WTC11 (cell line): ENCODE measurements around the gene WWOX. TPM values are rescaled to one million over a fixed set of nuclear protein-coding genes. Genes with fewer than 3 reads are reported as not detected.

ENCODE experiments used
- ATAC-seq: fragments of 200-7000 bp; cut with Tn5 transposase; 2 replicates; pipeline ENCODE4 v1.10.0; 2021; ENCODE audit warnings: mild to moderate bottlenecking, moderate library complexity
- CTCF ChIA-PET: fragments of 300-600 bp; sonication (Branson Sonifier 250); formaldehyde crosslinking; loops from one replicate; lab custom pipeline; 2021; ENCODE audit warnings: antibody characterized with exemption; lab: Charles Lee
- POLR2A ChIA-PET: fragments of 350-600 bp; sonication (Branson Sonifier 250); formaldehyde crosslinking; loops from one replicate; lab custom pipeline; 2021; ENCODE audit warnings: antibody characterized with exemption; lab: Charles Lee
- DNase-seq: peaks from one replicate; pipeline ENCODE4 v3.0.0; 2021; ENCODE audit warnings: low spot score
- H3K27ac Mint-ChIP-seq: 2 replicates; pipeline ENCODE4 v1.8.0; 2021; ENCODE audit warnings: mixed read lengths
- H3K27me3 Mint-ChIP-seq: 2 replicates; pipeline ENCODE4 v1.8.0; 2021; ENCODE audit warnings: low read depth, mild to moderate bottlenecking, moderate library complexity, mixed read lengths
- H3K36me3 Mint-ChIP-seq: 2 replicates; pipeline ENCODE4 v1.8.0; 2021; ENCODE audit warnings: mixed read lengths
- H3K4me1 Mint-ChIP-seq: 2 replicates; pipeline ENCODE4 v1.8.0; 2022; ENCODE audit warnings: mixed read lengths
- H3K4me3 Mint-ChIP-seq: 2 replicates; pipeline ENCODE4 v1.8.0; 2021; ENCODE audit warnings: mild to moderate bottlenecking, moderate library complexity, mixed read lengths
- H3K9me3 Mint-ChIP-seq: 2 replicates; pipeline ENCODE4 v1.8.0; 2021; ENCODE audit warnings: mixed read lengths
- ATF1 ChIP-seq: sonication (generic); formaldehyde crosslinking; IDR thresholded peaks from 2 replicates; pipeline ENCODE4 v1.8.1; 2023; ENCODE audit warnings: mild to moderate bottlenecking, moderate library complexity, missing genetic modification reagents
- CBFB ChIP-seq: sonication (generic); formaldehyde crosslinking; IDR thresholded peaks from 2 replicates; pipeline ENCODE4 v1.8.1; 2022; ENCODE audit warnings: mild to moderate bottlenecking, low read depth, missing genetic modification reagents
- ERG ChIP-seq: fragments of 250-450 bp; sonication (Bioruptor Pico); IDR thresholded peaks from 2 replicates; pipeline ENCODE4 v1.8.0; 2021; ENCODE audit warnings: mild to moderate bottlenecking
- ETV6 ChIP-seq: sonication (generic); formaldehyde crosslinking; IDR thresholded peaks from 2 replicates; pipeline ENCODE4 v1.8.1; 2022; ENCODE audit warnings: mild to moderate bottlenecking, missing genetic modification reagents
- JAZF1 ChIP-seq: fragments of 250-450 bp; sonication (Bioruptor Pico); IDR thresholded peaks from 2 replicates; pipeline ENCODE4 v1.9.0; 2021; ENCODE audit warnings: moderate library complexity, mild to moderate bottlenecking, inconsistent platforms
- KAT7 ChIP-seq: sonication (generic); formaldehyde crosslinking; IDR thresholded peaks from 2 replicates; pipeline ENCODE4 v1.8.1; 2023; ENCODE audit warnings: missing genetic modification reagents, mild to moderate bottlenecking, borderline replicate concordance
- MLX ChIP-seq: sonication (generic); formaldehyde crosslinking; IDR thresholded peaks from 2 replicates; pipeline ENCODE4 v1.8.1; 2023; ENCODE audit warnings: mild to moderate bottlenecking, missing genetic modification reagents, moderate library complexity
- MXD4 ChIP-seq: fragments of 250-450 bp; sonication (Bioruptor Pico); IDR thresholded peaks from 2 replicates; pipeline ENCODE4 v1.8.0; 2021; ENCODE audit warnings: mild to moderate bottlenecking, moderate library complexity, borderline replicate concordance
- NR3C1 ChIP-seq: sonication (generic); formaldehyde crosslinking; conservative IDR thresholded peaks from 2 replicates; pipeline ENCODE4 v1.8.1; 2023; ENCODE audit warnings: low read depth, mild to moderate bottlenecking, missing genetic modification reagents
- PRRX2 ChIP-seq: fragments of 250-450 bp; sonication (Bioruptor Pico); IDR thresholded peaks from 2 replicates; pipeline ENCODE4 v1.8.0; 2021; ENCODE audit warnings: mild to moderate bottlenecking
- RORB ChIP-seq: fragments of 250-450 bp; sonication (Bioruptor Pico); IDR thresholded peaks from 2 replicates; pipeline ENCODE4 v1.9.0; 2021; ENCODE audit warnings: mild to moderate bottlenecking
- SP1 ChIP-seq: sonication (generic); formaldehyde crosslinking; conservative IDR thresholded peaks from 2 replicates; pipeline ENCODE4 v1.8.1; 2022; ENCODE audit warnings: missing genetic modification reagents
- TEAD1 ChIP-seq: sonication (generic); formaldehyde crosslinking; IDR thresholded peaks from 2 replicates; pipeline ENCODE4 v1.8.0; 2022; ENCODE audit warnings: mild to moderate bottlenecking, missing genetic modification reagents
- USF2 ChIP-seq: sonication (generic); formaldehyde crosslinking; IDR thresholded peaks from 2 replicates; pipeline ENCODE4 v1.8.1; 2023; ENCODE audit warnings: mild to moderate bottlenecking, missing genetic modification reagents, moderate library complexity
- ZNF317 ChIP-seq: sonication (generic); formaldehyde crosslinking; IDR thresholded peaks from 2 replicates; pipeline ENCODE4 v1.8.1; 2023; ENCODE audit warnings: low read depth, mild to moderate bottlenecking, moderate library complexity, missing genetic modification reagents, borderline replicate concordance
- ZNF423 ChIP-seq: fragments of 250-450 bp; sonication (Bioruptor Pico); IDR thresholded peaks from 2 replicates; pipeline ENCODE4 v2.1.2; 2022; ENCODE audit warnings: mild to moderate bottlenecking, moderate library complexity
- ZNF512 ChIP-seq: sonication (generic); formaldehyde crosslinking; IDR thresholded peaks from 2 replicates; pipeline ENCODE4 v1.8.1; 2022; ENCODE audit warnings: missing genetic modification reagents, borderline replicate concordance
- total RNA-seq: library from RNA; stranded (reverse); gene quantifications from 3 replicates; pipeline ENCODE4 v1.2.3, GENCODE V29; 2021
- TF ChIP-seq, protein P1 (sequence below): fragments of 250-450 bp; sonication (Bioruptor Pico); IDR thresholded peaks from 2 replicates; pipeline ENCODE4 v1.9.0; 2021; ENCODE audit warnings: mild to moderate bottlenecking
- TF ChIP-seq, protein P2 (sequence below): sonication (generic); formaldehyde crosslinking; IDR thresholded peaks from 2 replicates; pipeline ENCODE4 v1.8.1; 2022; ENCODE audit warnings: mild to moderate bottlenecking, missing genetic modification reagents, moderate library complexity, borderline replicate concordance
- TF ChIP-seq, protein P3 (sequence below): sonication (generic); formaldehyde crosslinking; IDR thresholded peaks from 2 replicates; pipeline ENCODE4 v1.8.0; 2022; ENCODE audit warnings: mild to moderate bottlenecking, missing genetic modification reagents

WWOX gene
- total RNA-seq, 1 experiment from 2014 or later = 15.7 TPM

DNA sequence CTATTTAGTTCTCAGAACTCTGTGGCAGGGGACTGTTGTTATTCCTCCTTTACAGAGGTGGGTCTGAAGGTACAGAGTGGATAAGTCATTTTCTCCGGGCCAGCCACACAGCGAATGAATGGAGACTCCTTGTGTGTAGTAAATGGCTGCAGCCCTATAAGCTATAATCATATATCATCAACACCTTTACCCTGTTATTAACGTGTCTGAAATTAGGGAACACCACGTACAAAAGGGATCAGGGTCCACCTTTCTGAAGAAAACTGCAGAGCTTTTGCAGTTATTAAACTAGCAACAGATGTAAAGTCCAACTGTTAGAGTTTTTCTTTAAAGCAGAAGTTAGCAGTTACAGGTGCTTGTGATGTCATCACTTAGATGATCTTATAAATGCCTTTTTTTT, 804.4 kb downstream of the WWOX start:
- ATAC-seq = no peak
- POLR2A ChIA-PET = interaction anchor here (0.7 kb wide), 1 partner anchor 851 kb away, joined by 4 read pairs; no protein-coding TSS in a partner anchor
- H3K27ac Mint-ChIP-seq = no peak overlapping the region
- TF ChIP-seq NR3C1 (CRISPR knock-in tag) (no peak), ZNF512 (CRISPR knock-in tag) (no peak), RORB (CRISPR knock-in tag) (no peak), ZNF317 (CRISPR knock-in tag) (no peak)
- TF ChIP-seq, protein P1, sequence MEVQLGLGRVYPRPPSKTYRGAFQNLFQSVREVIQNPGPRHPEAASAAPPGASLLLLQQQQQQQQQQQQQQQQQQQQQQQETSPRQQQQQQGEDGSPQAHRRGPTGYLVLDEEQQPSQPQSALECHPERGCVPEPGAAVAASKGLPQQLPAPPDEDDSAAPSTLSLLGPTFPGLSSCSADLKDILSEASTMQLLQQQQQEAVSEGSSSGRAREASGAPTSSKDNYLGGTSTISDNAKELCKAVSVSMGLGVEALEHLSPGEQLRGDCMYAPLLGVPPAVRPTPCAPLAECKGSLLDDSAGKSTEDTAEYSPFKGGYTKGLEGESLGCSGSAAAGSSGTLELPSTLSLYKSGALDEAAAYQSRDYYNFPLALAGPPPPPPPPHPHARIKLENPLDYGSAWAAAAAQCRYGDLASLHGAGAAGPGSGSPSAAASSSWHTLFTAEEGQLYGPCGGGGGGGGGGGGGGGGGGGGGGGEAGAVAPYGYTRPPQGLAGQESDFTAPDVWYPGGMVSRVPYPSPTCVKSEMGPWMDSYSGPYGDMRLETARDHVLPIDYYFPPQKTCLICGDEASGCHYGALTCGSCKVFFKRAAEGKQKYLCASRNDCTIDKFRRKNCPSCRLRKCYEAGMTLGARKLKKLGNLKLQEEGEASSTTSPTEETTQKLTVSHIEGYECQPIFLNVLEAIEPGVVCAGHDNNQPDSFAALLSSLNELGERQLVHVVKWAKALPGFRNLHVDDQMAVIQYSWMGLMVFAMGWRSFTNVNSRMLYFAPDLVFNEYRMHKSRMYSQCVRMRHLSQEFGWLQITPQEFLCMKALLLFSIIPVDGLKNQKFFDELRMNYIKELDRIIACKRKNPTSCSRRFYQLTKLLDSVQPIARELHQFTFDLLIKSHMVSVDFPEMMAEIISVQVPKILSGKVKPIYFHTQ = no peak
- peaks cover 15% of the 10 kb centered on the region for H3K36me3 Mint-ChIP-seq
- H3K27me3 Mint-ChIP-seq = no peaks in the 10 kb centered on the region
- no peak overlapping the region for H3K4me3 Mint-ChIP-seq
- no peak for DNase-seq
- peaks cover 20% of the 10 kb centered on the region for H3K9me3 Mint-ChIP-seq
- CTCF ChIA-PET = no interaction called here
- H3K4me1 Mint-ChIP-seq = peaks cover 45% of the 10 kb centered on the region

DNA sequence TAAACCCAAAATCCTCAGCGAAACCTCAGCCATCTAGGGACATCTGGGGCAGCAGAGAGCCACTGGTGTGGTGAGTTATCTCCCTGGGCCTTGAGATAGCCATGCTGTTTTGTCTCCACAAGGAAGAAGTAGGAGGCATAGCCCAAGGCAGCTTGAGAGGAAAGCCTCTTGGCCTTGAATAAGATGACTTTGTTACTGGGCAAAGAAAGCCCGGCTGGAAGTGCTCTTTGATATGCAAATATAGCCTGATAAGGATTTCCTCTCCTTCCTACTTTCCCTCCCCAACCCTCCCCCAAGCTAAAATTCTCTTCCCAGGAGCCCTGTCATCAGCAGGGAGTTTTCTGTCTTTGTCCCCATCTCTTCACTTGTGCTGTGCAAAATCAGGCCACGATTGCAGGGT, 806.7 kb downstream of the WWOX start:
- ATAC-seq (peak; percentile 92), DNase-seq (peak; percentile 29)
- POLR2A ChIA-PET = interaction anchor here (1.4 kb wide), 1 partner anchor 18 kb away, joined by 3 read pairs; no protein-coding TSS in a partner anchor
- Mint-ChIP-seq H3K36me3 (peaks cover 23% of the 10 kb centered on the region), H3K27me3 (no peaks in the 10 kb centered on the region), H3K9me3 (peaks cover 37% of the 10 kb centered on the region), H3K4me1 (peaks cover 40% of the 10 kb centered on the region), H3K27ac (peak overlapping the region; percentile 94), H3K4me3 (no peak overlapping the region)
- CTCF ChIA-PET = interaction anchor here (0.6 to 1.1 kb wide), 2 partner anchors 19 to 335 kb away, joined by 3 to 5 read pairs; no protein-coding TSS in a partner anchor
- TF ChIP-seq ETV6 = peak; percentile 69
- no peak for TF ChIP-seq JAZF1 (CRISPR knock-in tag)
- TF ChIP-seq TEAD1 (CRISPR knock-in tag) = 0 out of 2 replicates have a peak, but pooled peaks have one; percentile 42
- TF ChIP-seq SP1 (CRISPR knock-in tag) = 0 out of 2 replicates have a peak, but pooled peaks have one; percentile 32
- no peak for TF ChIP-seq ERG

- H3K36me3 Mint-ChIP-seq = peaks cover 22% of the 10 kb centered on the region
- no peak overlapping the region for H3K4me3 Mint-ChIP-seq
- no peak overlapping the region for H3K27ac Mint-ChIP-seq
- no peak for TF ChIP-seq MLX (CRISPR knock-in tag)
- no peak for TF ChIP-seq SP1 (CRISPR knock-in tag)
- no peak for TF ChIP-seq ATF1 (CRISPR knock-in tag)
- no peak for TF ChIP-seq PRRX2
- TF ChIP-seq, protein P2, sequence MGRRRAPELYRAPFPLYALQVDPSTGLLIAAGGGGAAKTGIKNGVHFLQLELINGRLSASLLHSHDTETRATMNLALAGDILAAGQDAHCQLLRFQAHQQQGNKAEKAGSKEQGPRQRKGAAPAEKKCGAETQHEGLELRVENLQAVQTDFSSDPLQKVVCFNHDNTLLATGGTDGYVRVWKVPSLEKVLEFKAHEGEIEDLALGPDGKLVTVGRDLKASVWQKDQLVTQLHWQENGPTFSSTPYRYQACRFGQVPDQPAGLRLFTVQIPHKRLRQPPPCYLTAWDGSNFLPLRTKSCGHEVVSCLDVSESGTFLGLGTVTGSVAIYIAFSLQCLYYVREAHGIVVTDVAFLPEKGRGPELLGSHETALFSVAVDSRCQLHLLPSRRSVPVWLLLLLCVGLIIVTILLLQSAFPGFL (CRISPR knock-in tag) = no peak
- TF ChIP-seq ZNF423 (CRISPR knock-in tag) = no peak
- TF ChIP-seq USF2 (CRISPR knock-in tag) = no peak
- TF ChIP-seq KAT7 (CRISPR knock-in tag) = no peak
- TF ChIP-seq MXD4 (CRISPR knock-in tag) = no peak
- TF ChIP-seq, protein P3, sequence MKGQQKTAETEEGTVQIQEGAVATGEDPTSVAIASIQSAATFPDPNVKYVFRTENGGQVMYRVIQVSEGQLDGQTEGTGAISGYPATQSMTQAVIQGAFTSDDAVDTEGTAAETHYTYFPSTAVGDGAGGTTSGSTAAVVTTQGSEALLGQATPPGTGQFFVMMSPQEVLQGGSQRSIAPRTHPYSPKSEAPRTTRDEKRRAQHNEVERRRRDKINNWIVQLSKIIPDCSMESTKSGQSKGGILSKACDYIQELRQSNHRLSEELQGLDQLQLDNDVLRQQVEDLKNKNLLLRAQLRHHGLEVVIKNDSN (CRISPR knock-in tag) = no peak
- TF ChIP-seq CBFB (CRISPR knock-in tag) = no peak
- CTCF ChIA-PET = no interaction called here
- peaks cover 34% of the 10 kb centered on the region for H3K4me1 Mint-ChIP-seq
- H3K9me3 Mint-ChIP-seq = peaks cover 41% of the 10 kb centered on the region
- POLR2A ChIA-PET = interaction anchor here (0.6 kb wide), 1 partner anchor 81 kb away, joined by 3 read pairs; no protein-coding TSS in a partner anchor
- DNase-seq (no peak), ATAC-seq (no peak)
- H3K27me3 Mint-ChIP-seq = no peaks in the 10 kb centered on the region
Measured at GRCh38 chr16:78909226-78909625, 809.8 kb downstream of the WWOX start.
